ENCODE measurements around the gene RUNX2.
"Not testable (repeated sequence)": the region's sequence is repeated elsewhere in the genome, so short reads cannot be mapped to it uniquely, and the experiment has no call there.

RUNX2 gene

GRCh38 chr6:45548657-45549515 lies 220.8 kb downstream of the RUNX2 start:
- no peaks in the 10 kb centered on the region for H3K27me3 ChIP-seq (ENCODE audit: insufficient read depth, low read length)
- H3K9ac ChIP-seq (ENCODE audit: low read depth, low read length): no peak overlapping the region
- H3K27ac ChIP-seq (ENCODE audit: low read depth, low read length): no peak overlapping the region
- H3K36me3 ChIP-seq (ENCODE audit: insufficient read depth, low read length): no peaks in the 10 kb centered on the region
- no peaks in the 10 kb centered on the region for H3K4me1 ChIP-seq (ENCODE audit: insufficient read depth, low read length)
- 92% methylated on average over 6 of the region's 7 CpGs for WGBS
- H3K9me3 ChIP-seq (ENCODE audit: insufficient read depth, low read depth, low read length): no peaks in the 10 kb centered on the region
- H3K4me3 ChIP-seq (ENCODE audit: low read length): no peak overlapping the region

GRCh38 chr6:45552536-45552935 lies 224.4 kb downstream of the RUNX2 start:
- no peak overlapping the region for H3K9ac ChIP-seq (ENCODE audit: low read depth, low read length)
- WGBS: 92% methylated on average over 6 of the region's 6 CpGs
- H3K27ac ChIP-seq (ENCODE audit: low read depth, low read length): no peak overlapping the region
- no peaks in the 10 kb centered on the region for H3K36me3 ChIP-seq (ENCODE audit: insufficient read depth, low read length)
- H3K4me3 ChIP-seq (ENCODE audit: low read length): no peak overlapping the region
- H3K9me3 ChIP-seq (ENCODE audit: insufficient read depth, low read depth, low read length): no peaks in the 10 kb centered on the region
- no peaks in the 10 kb centered on the region for H3K27me3 ChIP-seq (ENCODE audit: insufficient read depth, low read length)
- peaks cover 6% of the 10 kb centered on the region; the same call in 1 of the 2 replicates for H3K4me1 ChIP-seq (ENCODE audit: insufficient read depth, low read length)

GRCh38 chr6:45553730-45554344 lies 225.7 kb downstream of the RUNX2 start:
- WGBS: 95% methylated on average over 4 of the region's 4 CpGs
- H3K9ac ChIP-seq (ENCODE audit: low read depth, low read length): no peak overlapping the region
- H3K27ac ChIP-seq (ENCODE audit: low read depth, low read length): no peak overlapping the region
- no peaks in the 10 kb centered on the region for H3K27me3 ChIP-seq (ENCODE audit: insufficient read depth, low read length)
- H3K36me3 ChIP-seq (ENCODE audit: insufficient read depth, low read length): no peaks in the 10 kb centered on the region
- no peaks in the 10 kb centered on the region for H3K9me3 ChIP-seq (ENCODE audit: insufficient read depth, low read depth, low read length)
- peaks cover 6% of the 10 kb centered on the region; the same call in 1 of the 2 replicates for H3K4me1 ChIP-seq (ENCODE audit: insufficient read depth, low read length)
- no peak overlapping the region for H3K4me3 ChIP-seq (ENCODE audit: low read length)

DNA sequence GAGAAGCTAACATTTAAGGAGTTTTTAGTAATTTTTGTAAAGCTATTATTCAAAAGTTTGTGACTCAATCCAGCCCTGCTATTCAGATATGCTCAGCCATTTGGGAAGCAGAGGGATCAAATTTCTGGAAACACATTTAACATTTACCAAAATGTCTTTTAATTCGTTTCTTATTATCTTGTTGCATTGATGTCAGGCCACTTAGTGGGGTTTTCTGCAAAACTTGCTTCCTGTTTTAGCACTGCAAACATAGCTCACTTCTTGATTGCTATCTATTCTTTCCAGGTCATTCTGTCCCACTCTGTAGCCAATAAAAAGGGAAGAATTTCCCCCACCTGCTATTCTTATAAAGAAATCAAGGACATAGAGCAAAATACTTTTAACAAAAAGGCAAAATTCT lies 226.5 kb downstream of the RUNX2 start:
- peaks cover 6% of the 10 kb centered on the region; the same call in 1 of the 2 replicates for H3K4me1 ChIP-seq (ENCODE audit: insufficient read depth, low read length)
- no peaks in the 10 kb centered on the region for H3K27me3 ChIP-seq (ENCODE audit: insufficient read depth, low read length)
- no peak overlapping the region for H3K27ac ChIP-seq (ENCODE audit: low read depth, low read length)
- H3K9ac ChIP-seq (ENCODE audit: low read depth, low read length): no peak overlapping the region
- WGBS: 80% methylated on average over 1 of the region's 1 CpG
- H3K36me3 ChIP-seq (ENCODE audit: insufficient read depth, low read length): no peaks in the 10 kb centered on the region
- no peaks in the 10 kb centered on the region for H3K9me3 ChIP-seq (ENCODE audit: insufficient read depth, low read depth, low read length)
- no peak overlapping the region for H3K4me3 ChIP-seq (ENCODE audit: low read length)

GRCh38 chr6:45555981-45556771 lies 228.0 kb downstream of the RUNX2 start:
- Histone ChIP-seq H3K4me1 (ENCODE audit: insufficient read depth, low read length) (peaks cover 6% of the 10 kb centered on the region; the same call in 1 of the 2 replicates), H3K9ac (ENCODE audit: low read depth, low read length) (no peak overlapping the region), H3K9me3 (ENCODE audit: insufficient read depth, low read depth, low read length) (no peaks in the 10 kb centered on the region), H3K27ac (ENCODE audit: low read depth, low read length) (no peak overlapping the region), H3K4me3 (ENCODE audit: low read length) (no peak overlapping the region), H3K27me3 (ENCODE audit: insufficient read depth, low read length) (no peaks in the 10 kb centered on the region), H3K36me3 (ENCODE audit: insufficient read depth, low read length) (no peaks in the 10 kb centered on the region)
- 92% methylated on average over 14 of the region's 14 CpGs for WGBS

DNA sequence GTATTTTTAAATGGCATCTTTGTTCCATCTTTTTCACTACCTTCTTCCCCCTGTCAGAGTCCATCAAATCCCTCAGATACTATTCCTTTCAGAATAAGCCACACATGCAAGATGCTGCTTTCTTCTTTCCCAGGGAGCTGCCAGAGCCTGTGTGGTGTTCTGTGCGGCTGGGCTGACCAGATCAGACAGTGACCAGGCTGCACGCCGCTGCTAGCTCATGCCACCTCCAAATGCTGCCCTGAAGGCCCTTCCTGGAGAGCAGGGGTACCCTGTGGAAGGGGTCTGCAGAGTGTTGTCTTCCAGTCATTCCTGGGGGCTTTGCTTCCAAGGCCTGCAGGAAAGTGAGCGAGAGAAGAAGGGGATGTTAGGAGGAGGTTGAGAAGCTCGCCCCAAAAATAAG lies 228.7 kb downstream of the RUNX2 start:
- H3K4me3 ChIP-seq (ENCODE audit: low read length): no peak overlapping the region
- 94% methylated on average over 5 of the region's 5 CpGs for WGBS

DNA sequence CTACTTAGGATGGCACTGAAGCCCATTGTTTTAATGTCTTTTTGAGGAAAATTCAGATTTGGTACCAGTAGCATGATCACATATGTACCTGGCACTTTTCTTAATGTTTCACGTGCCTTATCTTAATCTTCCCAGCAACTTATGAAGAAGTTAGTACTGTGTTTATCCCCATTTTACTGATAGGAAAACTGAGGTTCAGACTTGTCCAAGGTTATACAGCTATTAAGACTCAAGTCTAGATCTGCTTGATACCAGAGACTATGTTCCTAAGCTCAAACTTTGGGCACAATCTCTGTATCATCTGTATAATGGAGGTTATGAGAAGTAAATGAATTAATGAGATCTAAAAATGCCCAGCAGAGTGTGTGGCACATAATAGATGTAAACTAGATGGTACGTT lies 229.3 kb downstream of the RUNX2 start:
- Histone ChIP-seq H3K9me3 (ENCODE audit: insufficient read depth, low read depth, low read length) (no peaks in the 10 kb centered on the region), H3K27me3 (ENCODE audit: insufficient read depth, low read length) (no peaks in the 10 kb centered on the region), H3K4me3 (ENCODE audit: low read length) (no peak overlapping the region), H3K4me1 (ENCODE audit: insufficient read depth, low read length) (peaks cover 6% of the 10 kb centered on the region; the same call in 1 of the 2 replicates), H3K27ac (ENCODE audit: low read depth, low read length) (no peak overlapping the region), H3K36me3 (ENCODE audit: insufficient read depth, low read length) (no peaks in the 10 kb centered on the region), H3K9ac (ENCODE audit: low read depth, low read length) (no peak overlapping the region)
- 94% methylated on average over 2 of the region's 2 CpGs for WGBS

More for the DNA sequence above, 228.7 kb downstream of the RUNX2 start:
- H3K9ac ChIP-seq (ENCODE audit: low read depth, low read length): no peak overlapping the region
- H3K36me3 ChIP-seq (ENCODE audit: insufficient read depth, low read length): no peaks in the 10 kb centered on the region
- no peaks in the 10 kb centered on the region for H3K9me3 ChIP-seq (ENCODE audit: insufficient read depth, low read depth, low read length)
- peaks cover 6% of the 10 kb centered on the region; the same call in 1 of the 2 replicates for H3K4me1 ChIP-seq (ENCODE audit: insufficient read depth, low read length)
- H3K27me3 ChIP-seq (ENCODE audit: insufficient read depth, low read length): no peaks in the 10 kb centered on the region
- H3K27ac ChIP-seq (ENCODE audit: low read depth, low read length): no peak overlapping the region

GRCh38 chr6:45558858-45559257 lies 230.7 kb downstream of the RUNX2 start:
- H3K27ac ChIP-seq (ENCODE audit: low read depth, low read length): no peak overlapping the region
- no peaks in the 10 kb centered on the region for H3K27me3 ChIP-seq (ENCODE audit: insufficient read depth, low read length)
- H3K4me1 ChIP-seq (ENCODE audit: insufficient read depth, low read length): peaks cover 6% of the 10 kb centered on the region; the same call in 1 of the 2 replicates
- H3K9me3 ChIP-seq (ENCODE audit: insufficient read depth, low read depth, low read length): no peaks in the 10 kb centered on the region
- no peak overlapping the region for H3K9ac ChIP-seq (ENCODE audit: low read depth, low read length)
- H3K4me3 ChIP-seq (ENCODE audit: low read length): no peak overlapping the region
- no peaks in the 10 kb centered on the region for H3K36me3 ChIP-seq (ENCODE audit: insufficient read depth, low read length)

- not testable (repeated sequence) for H3K27ac ChIP-seq (ENCODE audit: low read depth, low read length); H3K4me1 ChIP-seq (ENCODE audit: insufficient read depth, low read length); H3K4me3 ChIP-seq (ENCODE audit: low read length); H3K36me3 ChIP-seq (ENCODE audit: insufficient read depth, low read length); H3K9me3 ChIP-seq (ENCODE audit: insufficient read depth, low read depth, low read length); H3K27me3 ChIP-seq (ENCODE audit: insufficient read depth, low read length); H3K9ac ChIP-seq (ENCODE audit: low read depth, low read length)
- WGBS: 92% methylated on average over 2 of the region's 3 CpGs
These were observed 232.2 kb downstream of the RUNX2 start for GRCh38 chr6:45560321-45560820.

DNA sequence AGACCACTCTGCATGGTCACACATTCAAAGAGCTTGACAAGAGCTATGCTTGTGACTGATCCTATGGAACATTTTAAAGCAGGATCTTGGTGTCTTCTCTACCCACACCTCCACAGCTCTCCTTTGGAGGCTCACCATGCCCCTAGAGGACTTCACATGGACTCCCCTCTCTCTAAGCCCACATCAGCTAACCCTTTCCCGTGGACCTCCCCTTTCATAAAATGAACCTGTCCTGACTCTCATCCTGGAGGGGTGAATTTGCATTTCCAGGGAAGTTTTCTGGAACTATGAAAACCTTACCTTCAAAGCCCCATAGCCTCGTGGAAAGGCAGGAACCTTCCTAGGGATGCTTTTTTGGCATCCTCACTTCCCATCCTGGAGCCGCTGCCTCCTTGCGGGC lies 234.0 kb downstream of the RUNX2 start:
- H3K9ac ChIP-seq (ENCODE audit: low read depth, low read length): no peak overlapping the region
- H3K9me3 ChIP-seq (ENCODE audit: insufficient read depth, low read depth, low read length): no peaks in the 10 kb centered on the region
- no peaks in the 10 kb centered on the region for H3K36me3 ChIP-seq (ENCODE audit: insufficient read depth, low read length)
- peaks cover 11% of the 10 kb centered on the region; the same call in 1 of the 2 replicates for H3K27me3 ChIP-seq (ENCODE audit: insufficient read depth, low read length)
- WGBS: 94% methylated on average over 4 of the region's 4 CpGs
- H3K4me3 ChIP-seq (ENCODE audit: low read length): no peak overlapping the region
- H3K27ac ChIP-seq (ENCODE audit: low read depth, low read length): no peak overlapping the region
- H3K4me1 ChIP-seq (ENCODE audit: insufficient read depth, low read length): peaks cover 11% of the 10 kb centered on the region; the same call in 1 of the 2 replicates

GRCh38 chr6:45563041-45563440 lies 234.9 kb downstream of the RUNX2 start:
- Histone ChIP-seq H3K27me3 (ENCODE audit: insufficient read depth, low read length) (peaks cover 13% of the 10 kb centered on the region), H3K4me3 (ENCODE audit: low read length) (no peak overlapping the region), H3K9me3 (ENCODE audit: insufficient read depth, low read depth, low read length) (no peaks in the 10 kb centered on the region), H3K36me3 (ENCODE audit: insufficient read depth, low read length) (no peaks in the 10 kb centered on the region), H3K27ac (ENCODE audit: low read depth, low read length) (no peak overlapping the region), H3K4me1 (ENCODE audit: insufficient read depth, low read length) (peaks cover 12% of the 10 kb centered on the region; the same call in 1 of the 2 replicates), H3K9ac (ENCODE audit: low read depth, low read length) (no peak overlapping the region)
- 95% methylated on average over 7 of the region's 7 CpGs for WGBS

Data from HUES64 (cell line).